OCI-LY7 (cell line): ENCODE results near the gene TDRD10.

Source experiments
- CTCF ChIP-seq: fragments of 200-600 bp; sonication (generic); conservative IDR thresholded peaks from 2 replicates; pipeline ENCODE4 v1.5.1; 2014; ENCODE audit warnings: mild to moderate bottlenecking, antibody characterized with exemption, low read length, moderate library complexity, mixed read lengths
- EZH2phosphoT487 ChIP-seq: fragments of 200-600 bp; sonication (generic); IDR thresholded peaks from 2 replicates; pipeline ENCODE4 v1.6.1; 2018; ENCODE audit warnings: low read depth, borderline replicate concordance, mild to moderate bottlenecking, mixed run types, antibody characterized with exemption, low read length, moderate library complexity, mixed read lengths

- TF ChIP-seq EZH2phosphoT487 (no peak), CTCF (no peak)
Measured at GRCh38 chr1:154467434-154468102, 34.5 kb upstream of the TDRD10 start.
